ENCODE results near the gene NTNG1.

NTNG1 gene

DNA sequence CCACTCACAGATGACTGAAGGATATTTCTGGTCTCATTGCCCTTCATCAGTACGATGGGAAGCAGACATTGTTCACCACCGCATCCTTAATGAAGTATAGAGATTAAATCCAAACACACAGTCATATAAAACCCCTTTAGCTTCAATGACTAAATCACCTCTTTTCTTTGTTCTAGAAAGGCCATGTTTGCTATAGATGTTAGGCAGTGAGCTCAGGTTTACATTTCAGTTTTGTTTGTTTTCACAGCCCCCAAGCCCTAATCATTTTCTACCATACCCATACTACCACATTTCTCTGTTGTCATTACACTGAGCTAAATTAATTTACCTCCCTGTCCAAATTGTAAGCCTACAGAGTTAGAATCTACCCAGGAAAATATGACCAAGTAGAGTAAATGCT lies 385.1 kb downstream of the NTNG1 start:
- no peak for DNase-seq

DNA sequence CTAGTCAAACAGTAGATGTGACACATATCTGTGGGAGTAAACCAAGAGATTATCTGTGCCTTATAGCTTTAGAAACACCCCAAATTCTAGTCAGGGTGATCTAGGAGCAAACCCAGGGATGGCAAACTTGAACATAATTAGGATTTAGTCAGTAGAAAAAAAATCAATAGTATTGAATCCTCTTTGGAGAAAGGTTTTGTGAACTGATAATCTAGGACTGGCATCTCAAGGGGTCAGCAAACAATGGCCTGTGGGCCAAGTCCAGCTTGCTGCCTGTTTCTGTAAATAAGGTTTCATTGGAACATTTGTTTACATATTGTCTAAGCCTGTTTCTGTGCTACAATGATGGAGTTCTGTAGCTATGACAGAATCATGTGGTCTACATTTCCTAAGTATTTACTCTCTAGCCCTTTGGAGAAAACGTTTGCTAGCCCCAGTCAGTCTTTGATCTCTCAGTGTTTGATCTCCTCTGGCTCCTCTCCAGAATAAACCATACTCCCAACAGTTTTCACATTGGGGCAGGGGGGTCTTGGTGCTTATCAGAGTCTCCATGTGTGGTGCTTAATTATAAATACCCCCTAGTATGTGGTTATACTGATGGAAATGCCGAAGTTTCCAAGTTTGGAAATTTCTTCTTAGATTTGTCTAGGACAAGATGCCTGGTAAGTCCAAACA lies 385.8 kb downstream of the NTNG1 start:
- no peak for DNase-seq

DNA sequence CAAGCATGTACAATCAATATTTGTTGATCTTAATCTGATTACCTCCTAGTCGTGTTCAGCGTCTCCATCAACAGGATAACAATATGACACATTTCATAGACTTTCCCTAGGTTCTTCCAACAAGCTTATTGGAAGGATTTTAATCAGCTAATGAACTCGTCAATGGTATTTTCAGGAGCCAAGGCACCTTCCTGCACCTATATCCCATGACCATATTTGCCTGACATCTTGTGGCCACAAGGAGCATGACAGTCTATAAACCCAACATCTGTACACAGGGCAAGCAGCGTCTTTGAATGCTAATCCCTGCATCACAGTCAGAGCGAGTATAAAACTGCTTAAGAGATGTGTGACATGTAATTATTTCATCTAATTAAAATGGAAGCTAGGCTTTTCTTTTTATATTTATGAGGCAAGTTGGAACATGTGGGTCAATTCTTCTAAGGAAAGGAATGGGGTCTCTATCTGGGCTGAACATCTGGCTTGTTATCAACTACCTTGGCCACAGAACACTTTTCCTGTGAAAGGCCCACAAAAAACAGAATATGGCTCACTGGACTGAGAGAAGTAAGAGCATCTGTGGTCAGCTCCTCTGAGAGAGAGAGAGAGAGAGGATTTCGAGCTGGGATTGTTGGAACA lies 388.8 kb downstream of the NTNG1 start:
- DNase-seq, result no peak

DNA sequence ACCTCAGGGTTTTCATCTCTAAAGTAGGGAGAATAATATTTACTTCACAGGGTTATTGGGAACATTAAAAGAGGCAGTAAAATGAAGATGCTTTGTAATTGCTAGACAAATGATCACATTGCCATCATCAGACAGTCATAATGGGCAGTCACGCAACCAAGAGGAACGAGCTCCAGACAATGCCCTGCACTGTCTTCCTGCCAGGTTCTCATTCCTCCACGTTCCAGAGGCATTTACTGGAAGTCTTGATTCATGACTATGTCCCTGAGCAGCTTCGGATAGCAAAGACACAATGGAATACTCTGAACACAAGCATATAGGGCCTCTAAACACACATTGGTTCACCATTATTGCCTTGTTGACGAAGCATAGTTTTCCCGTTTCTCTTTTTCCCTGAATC lies 389.7 kb downstream of the NTNG1 start:
- no peak for DNase-seq

DNA sequence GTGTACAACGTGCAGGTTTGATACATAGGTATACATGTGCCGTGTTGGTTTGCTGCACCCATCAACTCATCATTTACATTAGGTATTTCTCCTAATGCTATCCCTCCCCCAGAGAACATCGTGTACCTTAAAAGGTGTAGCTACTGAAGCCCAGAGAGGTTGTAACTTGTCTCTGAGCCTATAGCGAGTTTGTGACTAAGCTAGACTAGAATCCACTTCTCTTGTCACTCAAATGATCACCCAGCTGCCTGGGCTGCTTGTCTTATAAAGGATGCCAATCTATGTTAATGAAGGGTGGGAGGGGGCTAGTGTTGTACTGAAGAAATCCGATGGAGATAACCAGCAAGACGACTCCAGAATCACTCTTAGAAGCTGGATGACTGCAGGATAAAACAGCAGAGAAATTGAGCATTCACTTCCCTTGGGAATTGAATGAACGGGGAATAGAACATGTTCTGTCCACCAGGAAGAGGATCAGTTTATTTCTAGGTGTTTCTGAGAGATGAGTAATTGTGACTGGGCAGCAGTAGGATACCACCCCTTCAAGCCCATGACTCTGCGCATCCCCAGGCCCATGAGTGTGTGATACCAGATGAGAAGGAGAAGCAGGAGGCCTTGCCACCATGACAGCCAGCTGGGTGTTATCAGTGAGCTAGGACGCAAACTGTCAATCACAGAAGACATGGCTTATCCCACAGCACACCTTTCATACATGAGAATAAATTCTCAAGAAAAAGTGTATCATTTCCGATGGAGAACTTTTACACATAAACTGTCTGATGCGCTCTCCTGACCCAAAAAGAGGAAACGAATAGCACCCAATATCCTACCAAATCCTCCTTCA lies 390.4 kb downstream of the NTNG1 start:
- DNase-seq, result no peak

DNA sequence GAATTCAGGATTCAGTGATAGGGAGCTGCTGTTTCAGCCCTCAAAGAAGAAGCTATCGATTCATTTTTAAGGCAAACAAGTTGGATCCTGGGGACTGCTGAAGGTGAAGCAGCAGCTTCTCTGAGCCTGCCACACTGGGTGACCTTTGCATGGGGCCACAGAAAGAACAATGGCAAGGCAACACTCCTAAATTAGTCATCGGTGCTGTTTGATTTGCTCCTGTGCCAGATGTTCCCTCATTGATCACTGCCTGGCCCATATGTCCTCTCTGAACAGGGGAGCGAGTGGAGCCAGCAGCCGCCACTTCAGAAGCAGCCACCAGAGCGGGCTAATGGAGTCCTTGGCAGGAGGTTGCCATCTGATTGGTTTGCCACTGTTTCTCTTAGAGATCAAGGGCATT lies 391.5 kb downstream of the NTNG1 start:
- no peak for DNase-seq
